Stimulated activated CD8-positive, alpha-beta memory T cell treated with anti-CD3 and anti-CD28 coated beads, Interleukin-15, amount 100 ng/mL, for 4 hours (primary cell): ENCODE data around the gene RAD23A.
A peak's percentile ranks its signal among the peaks of the same experiment; 100 is the strongest.
"Not testable (repeated sequence)": the region's sequence is repeated elsewhere in the genome, so short reads cannot be mapped to it uniquely, and the experiment has no call there.

Source experiments
- DNase-seq, 2 donors: peaks; one replicate each; pipeline ENCODE4 v3.0.0-alpha.2; 2020; ENCODE audit warnings: low read depth in 2 of 2

Gene RAD23A

DNA sequence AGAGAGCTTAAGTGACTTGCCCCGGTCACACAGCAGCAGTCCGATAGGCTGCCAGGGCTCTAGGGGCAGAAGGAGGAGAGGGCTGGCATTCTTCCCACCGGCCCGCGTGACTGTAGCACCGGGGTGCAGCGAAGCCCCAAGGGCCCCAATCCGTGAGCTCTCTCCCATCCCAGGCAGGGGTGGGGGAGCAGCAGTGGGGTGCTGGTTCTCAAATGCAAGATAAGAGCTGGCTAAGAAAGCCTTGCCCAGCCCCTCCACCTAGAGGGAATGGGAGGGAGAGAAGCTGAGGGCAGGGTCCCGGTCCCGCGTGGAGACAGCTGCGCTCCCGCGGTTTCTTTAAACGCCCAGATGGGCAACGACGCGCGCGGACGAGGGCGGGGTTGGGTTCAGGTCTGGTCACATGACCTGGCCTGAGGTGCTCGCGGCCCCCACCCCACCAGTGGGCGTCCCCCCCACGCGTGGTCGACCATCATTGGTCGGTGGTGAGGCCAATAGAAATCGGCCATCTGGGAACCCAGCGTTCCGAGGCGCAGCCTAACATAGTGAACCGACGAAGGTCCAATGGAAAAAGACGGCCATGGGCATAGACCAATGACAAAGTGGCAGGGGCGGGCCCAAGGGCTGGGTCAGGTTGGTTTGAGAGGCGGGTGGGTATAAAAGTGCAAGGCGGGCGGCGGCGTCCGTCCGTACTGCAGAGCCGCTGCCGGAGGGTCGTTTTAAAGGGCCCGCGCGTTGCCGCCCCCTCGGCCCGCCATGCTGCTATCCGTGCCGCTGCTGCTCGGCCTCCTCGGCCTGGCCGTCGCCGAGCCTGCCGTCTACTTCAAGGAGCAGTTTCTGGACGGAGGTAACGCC is 7.5 kb upstream of the RAD23A start, which contains the start of gene CALR:
Gene CALR (plus strand): TSS at position 683 of the 852 bp plus-strand sequence. CDS start 71 bp downstream, at position 754.
- peak; percentile 98 to 99 for DNase-seq

DNA sequence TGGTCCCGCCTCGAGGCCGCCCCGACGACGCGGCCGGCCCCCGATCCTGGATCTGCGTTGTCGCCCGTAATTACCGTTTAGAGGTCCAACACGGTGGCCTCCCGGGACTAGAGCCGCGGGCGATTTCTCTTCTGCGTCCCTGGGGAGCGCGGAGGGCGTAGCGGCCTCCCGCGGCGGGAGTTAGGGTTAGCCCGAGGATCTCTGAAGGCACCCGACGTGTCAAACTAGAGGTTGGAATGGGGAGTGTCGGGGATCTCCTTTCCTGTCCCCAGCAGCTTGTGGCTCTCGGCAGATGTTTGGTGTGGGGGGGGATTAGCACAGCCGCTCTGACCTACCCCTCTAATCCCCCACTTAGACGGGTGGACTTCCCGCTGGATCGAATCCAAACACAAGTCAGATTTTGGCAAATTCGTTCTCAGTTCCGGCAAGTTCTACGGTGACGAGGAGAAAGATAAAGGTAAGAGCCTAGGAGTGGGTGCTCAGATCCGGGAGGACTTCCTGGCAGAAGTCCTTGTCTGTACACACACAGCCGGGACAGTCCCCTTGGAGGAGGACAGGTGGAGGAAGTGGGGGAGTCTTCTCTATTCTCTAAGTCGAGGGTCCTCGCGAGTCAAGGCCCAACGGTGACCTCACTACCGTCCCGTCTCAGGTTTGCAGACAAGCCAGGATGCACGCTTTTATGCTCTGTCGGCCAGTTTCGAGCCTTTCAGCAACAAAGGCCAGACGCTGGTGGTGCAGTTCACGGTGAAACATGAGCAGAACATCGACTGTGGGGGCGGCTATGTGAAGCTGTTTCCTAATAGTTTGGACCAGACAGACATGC is 6.7 kb upstream of the RAD23A start:
- DNase-seq, result no peak

DNA sequence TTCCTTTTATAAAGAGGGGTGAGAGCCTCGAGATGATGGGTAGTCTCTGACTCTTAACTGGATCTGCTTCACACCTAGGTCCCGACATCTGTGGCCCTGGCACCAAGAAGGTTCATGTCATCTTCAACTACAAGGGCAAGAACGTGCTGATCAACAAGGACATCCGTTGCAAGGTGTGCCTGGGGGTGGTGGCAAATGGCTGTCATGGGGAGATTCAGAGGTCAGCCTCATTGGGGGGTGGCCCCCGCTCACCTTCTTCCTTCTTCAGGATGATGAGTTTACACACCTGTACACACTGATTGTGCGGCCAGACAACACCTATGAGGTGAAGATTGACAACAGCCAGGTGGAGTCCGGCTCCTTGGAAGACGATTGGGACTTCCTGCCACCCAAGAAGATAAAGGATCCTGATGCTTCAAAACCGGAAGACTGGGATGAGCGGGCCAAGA is 5.7 kb upstream of the RAD23A start:
- DNase-seq, result no peak

DNA sequence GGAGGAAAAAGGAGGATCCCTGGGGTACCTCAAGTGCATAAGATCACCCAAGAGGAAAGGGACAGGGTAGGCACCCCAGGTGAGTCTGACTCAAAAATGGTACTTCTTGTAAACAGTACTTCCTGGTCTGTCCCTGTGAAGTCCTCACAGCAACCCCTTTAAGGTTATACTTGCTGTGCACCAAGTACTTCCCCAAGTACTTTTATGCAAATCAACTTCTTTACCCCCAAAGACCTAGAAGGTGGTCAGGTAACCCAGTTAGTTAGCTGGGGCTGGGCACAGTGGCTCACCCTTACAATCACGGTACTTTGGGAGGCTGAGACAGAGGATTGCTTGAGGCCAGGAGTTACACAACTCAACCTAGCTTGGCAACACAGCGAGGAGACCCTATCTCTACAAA is 4.8 kb upstream of the RAD23A start:
- no peak for DNase-seq

GRCh38 chr19:12943437-12944044 is 2.1 kb upstream of the RAD23A start:
- no peak for DNase-seq

DNA sequence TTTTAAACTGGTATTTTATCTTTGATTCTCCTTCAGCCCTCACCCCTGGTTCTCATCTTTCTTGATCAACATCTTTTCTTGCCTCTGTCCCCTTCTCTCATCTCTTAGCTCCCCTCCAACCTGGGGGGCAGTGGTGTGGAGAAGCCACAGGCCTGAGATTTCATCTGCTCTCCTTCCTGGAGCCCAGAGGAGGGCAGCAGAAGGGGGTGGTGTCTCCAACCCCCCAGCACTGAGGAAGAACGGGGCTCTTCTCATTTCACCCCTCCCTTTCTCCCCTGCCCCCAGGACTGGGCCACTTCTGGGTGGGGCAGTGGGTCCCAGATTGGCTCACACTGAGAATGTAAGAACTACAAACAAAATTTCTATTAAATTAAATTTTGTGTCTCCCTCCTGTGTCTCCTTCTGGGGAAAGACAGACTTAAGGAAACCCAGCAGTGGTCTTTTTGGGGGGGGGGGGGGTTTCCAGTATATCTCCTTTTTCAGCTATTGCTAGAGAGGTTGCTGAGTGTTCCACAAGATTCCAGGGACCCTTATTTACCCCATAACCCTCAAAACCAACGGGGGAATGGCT is 1.5 kb upstream of the RAD23A start:
- no peak for DNase-seq

DNA sequence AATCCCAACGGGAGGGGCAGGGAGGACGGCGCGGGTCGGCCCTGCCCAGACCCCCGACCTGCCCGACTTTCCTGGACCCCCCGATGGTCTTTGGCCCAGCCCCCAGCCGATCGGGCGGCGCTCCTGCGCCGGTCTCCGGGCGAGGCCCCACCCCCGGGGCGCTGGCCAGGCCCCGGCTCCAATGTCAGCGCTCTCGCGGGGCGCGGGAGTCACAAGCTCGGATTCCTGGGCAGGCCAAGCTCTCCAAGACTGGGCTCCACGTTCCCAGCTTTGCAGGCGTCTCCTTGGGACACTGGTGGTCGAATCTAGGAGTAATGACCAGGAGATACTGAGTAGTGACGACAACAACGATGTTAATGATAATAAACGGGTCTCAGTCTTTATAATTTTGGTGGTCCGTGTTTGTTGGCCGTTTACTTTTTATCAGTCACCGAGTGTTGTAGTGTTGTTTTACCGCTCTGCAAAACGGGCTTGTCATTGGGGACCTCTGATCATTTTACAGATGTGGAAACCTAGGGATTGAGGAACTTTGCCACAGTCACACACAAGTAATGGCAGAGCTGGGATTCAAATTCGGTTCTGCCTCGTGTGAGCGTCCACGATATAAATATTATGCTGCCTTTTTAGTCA is 545 bp downstream of the RAD23A start:
- DNase-seq, result peak in 1 of 2 donors; percentile 29

DNA sequence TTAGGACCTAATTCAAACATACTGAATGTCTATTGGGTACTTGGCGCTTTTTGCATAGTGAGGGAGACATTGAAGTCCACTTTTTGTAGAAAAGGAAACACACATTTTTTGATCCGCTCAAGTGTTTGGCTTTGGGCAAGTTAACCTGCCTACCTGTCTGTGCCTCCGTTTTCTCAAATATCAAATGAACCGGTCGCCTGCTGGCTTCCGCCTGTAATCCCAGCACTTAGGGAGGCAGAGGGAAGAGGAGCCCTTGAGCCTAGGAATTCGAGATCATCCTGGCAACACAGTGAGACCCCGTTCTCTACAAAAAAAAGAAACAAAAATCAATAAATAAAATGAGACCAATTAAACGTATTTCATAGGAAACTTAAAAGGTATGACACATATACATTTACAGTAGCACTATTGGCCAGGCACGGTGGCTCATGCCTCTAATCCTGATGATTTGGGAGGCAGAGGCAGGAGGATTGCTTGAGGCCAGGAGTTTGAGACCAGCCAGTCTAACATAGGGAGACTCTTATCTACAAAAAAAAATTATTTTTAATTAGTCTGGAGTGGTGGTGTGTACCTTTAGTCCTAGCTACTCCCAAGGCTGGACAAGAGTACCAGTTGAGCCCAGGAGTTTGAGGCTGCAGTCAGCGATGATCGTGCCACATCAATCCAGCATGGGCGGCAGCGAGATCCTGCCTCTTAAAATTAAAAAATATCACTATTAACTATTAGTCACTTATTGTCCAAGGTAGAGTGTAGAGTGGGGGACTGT is 1.3 kb downstream of the RAD23A start:
- DNase-seq, result no peak

DNA sequence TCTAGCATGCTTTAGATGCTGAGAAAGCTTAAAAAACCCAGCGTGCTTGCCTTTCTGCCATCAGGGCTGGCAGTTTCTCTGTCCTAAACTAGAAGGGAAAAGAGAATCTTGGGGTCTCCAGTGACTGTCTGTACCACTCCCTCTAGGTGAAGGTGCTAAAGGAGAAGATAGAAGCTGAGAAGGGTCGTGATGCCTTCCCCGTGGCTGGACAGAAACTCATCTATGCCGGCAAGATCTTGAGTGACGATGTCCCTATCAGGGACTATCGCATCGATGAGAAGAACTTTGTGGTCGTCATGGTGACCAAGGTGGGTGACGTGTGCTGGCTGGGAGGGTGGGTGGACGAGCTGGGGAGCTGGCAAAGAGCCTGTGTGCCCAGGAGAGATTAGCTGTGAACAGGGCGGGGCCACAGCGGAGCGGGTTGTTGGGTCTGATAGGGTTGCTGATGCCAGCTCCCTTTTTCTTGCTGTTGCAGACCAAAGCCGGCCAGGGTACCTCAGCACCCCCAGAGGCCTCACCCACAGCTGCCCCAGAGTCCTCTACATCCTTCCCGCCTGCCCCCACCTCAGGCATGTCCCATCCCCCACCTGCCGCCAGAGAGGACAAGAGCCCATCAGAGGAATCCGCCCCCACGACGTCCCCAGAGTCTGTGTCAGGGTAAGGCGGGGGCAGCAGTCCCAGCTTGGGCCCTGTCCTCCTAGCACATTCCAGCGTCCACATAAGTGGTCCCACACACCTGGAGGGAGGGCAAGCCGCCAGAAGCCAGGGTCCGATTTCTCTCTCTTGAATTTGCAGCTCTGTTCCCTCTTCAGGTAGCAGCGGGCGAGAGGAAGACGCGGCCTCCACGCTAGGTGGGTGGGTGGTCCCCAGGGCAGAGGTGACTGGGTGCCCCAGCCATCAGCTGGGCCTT is 2.3 kb downstream of the RAD23A start:
- no peak for DNase-seq

- DNase-seq, result no peak
These were observed 3.1 kb downstream of the RAD23A start for GRCh38 chr19:12948612-12949362.

DNA sequence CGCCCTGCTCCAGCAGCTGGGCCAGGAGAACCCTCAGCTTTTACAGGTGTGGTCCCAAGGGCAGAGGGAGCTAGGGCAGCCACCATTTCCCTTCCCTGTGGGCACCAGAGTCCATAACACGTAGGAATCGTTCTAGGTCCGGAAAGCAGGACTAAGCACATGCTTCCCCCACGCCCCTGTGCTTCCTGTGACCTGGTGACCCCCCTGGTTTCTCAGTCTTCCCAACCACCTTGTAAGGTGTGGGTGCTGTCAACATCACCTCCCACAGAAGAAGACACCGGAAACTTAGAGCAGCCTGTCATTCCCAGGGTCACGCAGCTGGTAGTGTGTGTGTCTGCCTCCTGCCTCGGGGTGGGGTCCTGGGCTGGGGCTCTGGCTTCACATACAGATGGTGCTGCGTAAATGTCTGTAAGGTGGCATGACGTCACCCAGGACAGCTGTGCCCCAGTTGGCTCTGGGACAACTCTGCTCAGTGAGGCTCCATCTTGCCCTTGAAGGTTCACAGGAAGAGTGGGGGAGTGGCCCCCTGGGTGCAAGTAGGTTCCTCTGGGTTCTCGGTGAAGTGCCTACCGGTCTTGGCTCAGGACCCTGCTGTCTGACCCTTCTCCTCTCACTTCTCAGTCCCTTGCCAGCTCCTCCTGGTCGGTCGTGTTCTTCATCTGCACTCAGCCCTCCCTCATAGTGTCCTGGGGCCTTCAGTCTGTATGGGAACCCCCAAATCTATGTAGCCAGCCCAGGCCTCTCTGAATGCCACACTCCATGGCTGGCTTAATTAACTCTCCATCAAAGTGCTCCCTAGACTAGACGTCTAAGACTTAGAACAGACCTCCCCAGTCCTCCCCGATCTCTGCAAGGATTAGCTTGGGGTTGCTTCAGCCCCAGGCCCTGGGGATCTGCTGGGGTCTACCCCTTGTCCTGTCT is 4.0 kb downstream of the RAD23A start:
- no peak for DNase-seq

- not testable (repeated sequence) for DNase-seq
These were observed 6.4 kb downstream of the RAD23A start for GRCh38 chr19:12952050-12952449.

- DNase-seq, result no peak
These were observed 7.0 kb downstream of the RAD23A start for GRCh38 chr19:12952488-12953137.

DNA sequence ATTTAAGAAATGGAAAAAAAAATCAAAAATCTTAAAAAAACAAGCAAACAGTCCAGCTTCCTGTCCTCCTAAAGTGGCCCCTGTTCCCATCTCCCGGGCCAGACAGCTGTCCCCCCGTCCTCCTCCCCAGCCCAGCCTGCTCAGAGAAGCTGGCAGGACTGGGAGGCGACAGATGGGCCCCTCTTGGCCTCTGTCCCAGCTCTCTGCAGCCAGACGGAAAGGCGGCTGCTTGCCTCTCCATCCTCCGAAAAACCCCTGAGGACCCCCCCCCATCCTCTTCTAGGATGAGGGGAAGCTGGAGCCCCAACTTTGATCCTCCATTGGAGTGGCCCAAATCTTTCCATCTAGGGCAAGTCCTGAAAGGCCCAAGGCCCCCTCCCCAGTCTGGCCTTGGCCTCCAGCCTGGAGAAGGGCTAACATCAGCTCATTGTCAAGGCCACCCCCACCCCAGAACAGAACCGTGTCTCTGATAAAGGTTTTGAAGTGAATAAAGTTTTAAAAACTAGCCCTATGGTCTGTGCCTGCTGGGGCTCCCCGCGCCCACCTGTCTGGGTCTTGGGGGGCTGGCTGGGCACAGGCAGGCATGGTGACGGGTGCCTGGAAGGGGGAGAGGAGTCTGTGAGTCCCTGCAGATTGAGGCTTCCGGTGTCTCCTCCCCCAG is 7.6 kb downstream of the RAD23A start:
- DNase-seq, result no peak

GRCh38 chr19:12953799-12954611 is 8.3 kb downstream of the RAD23A start:
- no peak for DNase-seq

DNA sequence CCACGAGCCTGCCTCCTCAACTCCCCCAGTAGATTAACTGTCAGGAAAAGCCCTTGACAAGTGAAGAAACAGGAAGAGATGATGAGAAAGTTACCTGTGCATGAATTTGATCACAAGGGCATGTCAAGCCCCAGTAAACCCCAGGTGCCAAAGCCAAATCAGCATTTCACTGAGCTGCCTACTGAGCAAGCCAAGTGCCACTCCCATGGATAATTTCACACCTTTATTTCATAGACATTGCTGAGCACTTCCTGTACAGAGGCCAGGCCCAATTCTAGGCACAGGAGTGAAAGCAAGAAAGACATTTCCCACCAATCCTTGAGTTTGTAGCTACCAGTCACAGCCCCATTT is 8.9 kb downstream of the RAD23A start:
- no peak for DNase-seq
